Immature natural killer cell (primary cell): ENCODE results near the gene BMF. TPM values are rescaled to one million over a fixed set of nuclear protein-coding genes. Genes with fewer than 3 reads are reported as not detected.
"Not testable (repeated sequence)": the region's sequence is repeated elsewhere in the genome, so short reads cannot be mapped to it uniquely, and the experiment has no call there.

ENCODE experiments used
- DNase-seq, 3 donors: peaks; one replicate each; pipeline ENCODE4 v3.0.0; 2022; ENCODE audit warnings: mixed read lengths in 1 of 3
- H3K27ac Mint-ChIP-seq, 6 donors: one replicate each; pipeline ENCODE4 v1.8.0; 2020; ENCODE audit warnings: mixed read lengths in 6 of 6, mild to moderate bottlenecking in 5 of 6, inconsistent platforms in 4 of 6, moderate library complexity in 3 of 6
- H3K27me3 Mint-ChIP-seq, 3 donors: one replicate each; pipeline ENCODE4 v1.8.0; 2020 to 2021; ENCODE audit warnings: low read depth in 3 of 3, mild to moderate bottlenecking in 3 of 3, mixed read lengths in 3 of 3, moderate library complexity in 3 of 3, inconsistent platforms in 1 of 3
- H3K36me3 Mint-ChIP-seq, 3 donors: one replicate each; pipeline ENCODE4 v1.8.0; 2020; ENCODE audit warnings: mixed read lengths in 3 of 3, inconsistent platforms in 2 of 3, mild to moderate bottlenecking in 2 of 3
- H3K4me1 Mint-ChIP-seq, 2 donors: one replicate each; pipeline ENCODE4 v1.8.0; 2020; ENCODE audit warnings: inconsistent platforms in 2 of 2, mild to moderate bottlenecking in 2 of 2, mixed read lengths in 2 of 2, moderate library complexity in 1 of 2
- H3K4me3 Mint-ChIP-seq, 5 donors: one replicate each; pipeline ENCODE4 v1.8.0; 2020; ENCODE audit warnings: mild to moderate bottlenecking in 5 of 5, mixed read lengths in 5 of 5, inconsistent platforms in 3 of 5, moderate library complexity in 3 of 5
- H3K9me3 Mint-ChIP-seq, 6 donors: one replicate each; pipeline ENCODE4 v1.8.0; 2020; ENCODE audit warnings: mild to moderate bottlenecking in 6 of 6, mixed read lengths in 6 of 6, inconsistent platforms in 4 of 6, moderate library complexity in 3 of 6
- polyA plus RNA-seq, 3 donors: library from polyadenylated mRNA; unstranded; fragments of 300-500 nt; fragmentation: Illumina TruSeq; gene quantifications; one replicate each; pipeline ENCODE4 v1.2.3, GENCODE V29; 2021

BMF gene
- polyA plus RNA-seq, 3 donors from 2014 or later: 0.38 to 0.80 TPM; not detected in 1

- peaks cover 6 to 9% of the 10 kb centered on the region in 2 donors for H3K4me1 Mint-ChIP-seq
- no peak overlapping the region for H3K27ac Mint-ChIP-seq
- peaks cover 2 to 19% (median 3%) of the 10 kb centered on the region in 3 donors for H3K27me3 Mint-ChIP-seq
- no peak for DNase-seq
- no peaks in the 10 kb centered on the region for H3K36me3 Mint-ChIP-seq
- no peaks in the 10 kb centered on the region for H3K9me3 Mint-ChIP-seq
- H3K4me3 Mint-ChIP-seq: no peak overlapping the region
Observed at GRCh38 chr15:40082195-40082883, 26.3 kb downstream of the BMF start.

GRCh38 chr15:40081691-40082194 lies 26.9 kb downstream of the BMF start:
- H3K27ac Mint-ChIP-seq: no peak overlapping the region
- H3K36me3 Mint-ChIP-seq: no peaks in the 10 kb centered on the region
- peaks cover 6 to 9% of the 10 kb centered on the region in 2 donors for H3K4me1 Mint-ChIP-seq
- peaks cover 2 to 19% (median 3%) of the 10 kb centered on the region in 3 donors for H3K27me3 Mint-ChIP-seq
- DNase-seq: no peak
- peak overlapping the region in 3 of 5 donors; percentile 16 to 47 (median 38) for H3K4me3 Mint-ChIP-seq
- H3K9me3 Mint-ChIP-seq: no peaks in the 10 kb centered on the region

GRCh38 chr15:40080847-40081246 lies 27.8 kb downstream of the BMF start:
- no peaks in the 10 kb centered on the region for H3K36me3 Mint-ChIP-seq
- H3K4me3 Mint-ChIP-seq: no peak overlapping the region
- peaks cover 6 to 9% of the 10 kb centered on the region in 2 donors for H3K4me1 Mint-ChIP-seq
- no peaks in the 10 kb centered on the region for H3K9me3 Mint-ChIP-seq
- H3K27ac Mint-ChIP-seq: no peak overlapping the region
- H3K27me3 Mint-ChIP-seq: peaks cover 2 to 11% (median 5%) of the 10 kb centered on the region in 3 donors
- DNase-seq: no peak

- no peaks in the 10 kb centered on the region for H3K9me3 Mint-ChIP-seq
- H3K27ac Mint-ChIP-seq: no peak overlapping the region
- peaks cover 2 to 10% (median 5%) of the 10 kb centered on the region in 3 donors for H3K27me3 Mint-ChIP-seq
- peaks cover 6 to 9% of the 10 kb centered on the region in 2 donors for H3K4me1 Mint-ChIP-seq
- H3K36me3 Mint-ChIP-seq: no peaks in the 10 kb centered on the region
- no peak overlapping the region for H3K4me3 Mint-ChIP-seq
- no peak for DNase-seq
Observed at GRCh38 chr15:40080104-40080503, 28.6 kb downstream of the BMF start.

- DNase-seq: no peak
- peaks cover 2 to 7% (median 5%) of the 10 kb centered on the region in 3 donors for H3K27me3 Mint-ChIP-seq
- H3K36me3 Mint-ChIP-seq: no peaks in the 10 kb centered on the region
- H3K4me1 Mint-ChIP-seq: peaks cover 6 to 9% of the 10 kb centered on the region in 2 donors
- H3K9me3 Mint-ChIP-seq: no peaks in the 10 kb centered on the region
- no peak overlapping the region for H3K4me3 Mint-ChIP-seq
- no peak overlapping the region for H3K27ac Mint-ChIP-seq
Observed at GRCh38 chr15:40079456-40079855, 29.2 kb downstream of the BMF start.

- DNase-seq: no peak
- H3K4me3 Mint-ChIP-seq: no peak overlapping the region
Observed at GRCh38 chr15:40075298-40076044, 33.2 kb downstream of the BMF start.

GRCh38 chr15:40074656-40075055 lies 34.0 kb downstream of the BMF start:
- not testable (repeated sequence) for H3K4me3 Mint-ChIP-seq, H3K27me3 Mint-ChIP-seq, H3K36me3 Mint-ChIP-seq, H3K9me3 Mint-ChIP-seq, DNase-seq, H3K27ac Mint-ChIP-seq
- H3K4me1 Mint-ChIP-seq: peaks cover 9 to 11% of the 10 kb centered on the region in 2 donors

More at GRCh38 chr15:40075298-40076044, 33.2 kb downstream of the BMF start:
- Mint-ChIP-seq H3K9me3 (no peaks in the 10 kb centered on the region), H3K4me1 (peaks cover 9 to 11% of the 10 kb centered on the region in 2 donors), H3K27me3 (peaks cover 2 to 10% (median 4%) of the 10 kb centered on the region in 3 donors), H3K36me3 (no peaks in the 10 kb centered on the region), H3K27ac (no peak overlapping the region)

- H3K27me3 Mint-ChIP-seq, H3K36me3 Mint-ChIP-seq, H3K9me3 Mint-ChIP-seq, DNase-seq: not testable (repeated sequence)
- peak overlapping the region; percentile 80 to 91 (median 87) for H3K4me3 Mint-ChIP-seq
- H3K27ac Mint-ChIP-seq: peak overlapping the region in 3 of 6 donors; percentile 20 to 72 (median 29)
- peaks cover 9 to 11% of the 10 kb centered on the region in 2 donors for H3K4me1 Mint-ChIP-seq
Observed at GRCh38 chr15:40073716-40074490, 34.8 kb downstream of the BMF start.

GRCh38 chr15:40072216-40072990 lies 36.3 kb downstream of the BMF start:
- H3K27ac Mint-ChIP-seq: no peak overlapping the region
- peaks cover 9 to 11% of the 10 kb centered on the region in 2 donors for H3K4me1 Mint-ChIP-seq

GRCh38 chr15:40070608-40071218 lies 38.0 kb downstream of the BMF start:
- Mint-ChIP-seq H3K9me3 (no peaks in the 10 kb centered on the region), H3K27ac (no peak overlapping the region), H3K4me1 (peaks cover 9 to 11% of the 10 kb centered on the region in 2 donors), H3K27me3 (peaks cover 2 to 7% (median 3%) of the 10 kb centered on the region in 3 donors), H3K36me3 (no peaks in the 10 kb centered on the region), H3K4me3 (no peak overlapping the region)
- DNase-seq: no peak

More at GRCh38 chr15:40072216-40072990, 36.3 kb downstream of the BMF start:
- DNase-seq: no peak
- Mint-ChIP-seq H3K36me3 (no peaks in the 10 kb centered on the region), H3K27me3 (peaks cover 2 to 7% (median 4%) of the 10 kb centered on the region in 3 donors), H3K4me3 (no peak overlapping the region), H3K9me3 (no peaks in the 10 kb centered on the region)

- Mint-ChIP-seq H3K27ac (no peak overlapping the region), H3K4me1 (peaks cover 9 to 11% of the 10 kb centered on the region in 2 donors), H3K36me3 (no peaks in the 10 kb centered on the region), H3K4me3 (no peak overlapping the region), H3K27me3 (peaks cover 2 to 7% (median 3%) of the 10 kb centered on the region in 3 donors), H3K9me3 (no peaks in the 10 kb centered on the region)
- no peak for DNase-seq
Observed at GRCh38 chr15:40070166-40070557, 38.5 kb downstream of the BMF start.

- no peaks in the 10 kb centered on the region for H3K36me3 Mint-ChIP-seq
- H3K27ac Mint-ChIP-seq: no peak overlapping the region
- peaks cover 9 to 11% of the 10 kb centered on the region in 2 donors for H3K4me1 Mint-ChIP-seq
- DNase-seq: no peak
- H3K4me3 Mint-ChIP-seq: no peak overlapping the region
- H3K27me3 Mint-ChIP-seq: peaks cover 3 to 7% (median 4%) of the 10 kb centered on the region in 3 donors
- H3K9me3 Mint-ChIP-seq: no peaks in the 10 kb centered on the region
Observed at GRCh38 chr15:40069178-40070165, 39.2 kb downstream of the BMF start.
